Measurements from ENCODE around the gene NHSL2. TPM values are rescaled to one million over a fixed set of nuclear protein-coding genes. Genes with fewer than 3 reads are reported as not detected.

The NHSL2 gene
- total and polyA plus RNA-seq, 2 of the 13 experiments (the other 11 are each of a cell fraction or from before 2014, with no cell fraction given), result not detected

GRCh38 chrX:71949363-71949762, 38.7 kb downstream of the NHSL2 start (continued):
- TF ChIP-seq MXI1 (IDR thresholded peaks at IDR 0.05; ENCODE audit: borderline replicate concordance, low read depth, low read length) (no peak), BORCS8-MEF2B (CRISPR knock-in tag; IDR thresholded peaks at IDR 0.05) (no peak), HCFC1 (IDR thresholded peaks at IDR 0.05; ENCODE audit: low read depth, low read length) (no peak), ZBTB14 (CRISPR knock-in tag; IDR thresholded peaks at IDR 0.05) (no peak), ZNF251 (CRISPR knock-in tag; IDR thresholded peaks at IDR 0.05) (no peak), MEIS1 (CRISPR knock-in tag; IDR thresholded peaks at IDR 0.05; ENCODE audit: borderline replicate concordance) (no peak), AGO1 (IDR thresholded peaks at IDR 0.05; ENCODE audit: low read depth, low read length, poor library complexity, severe bottlenecking) (no peak), ZNF138 (CRISPR knock-in tag; IDR thresholded peaks at IDR 0.05; ENCODE audit: low read depth) (no peak), ZNF556 (CRISPR knock-in tag; IDR thresholded peaks at IDR 0.05; ENCODE audit: borderline replicate concordance) (no peak)
- TF ChIP-seq, protein P1, sequence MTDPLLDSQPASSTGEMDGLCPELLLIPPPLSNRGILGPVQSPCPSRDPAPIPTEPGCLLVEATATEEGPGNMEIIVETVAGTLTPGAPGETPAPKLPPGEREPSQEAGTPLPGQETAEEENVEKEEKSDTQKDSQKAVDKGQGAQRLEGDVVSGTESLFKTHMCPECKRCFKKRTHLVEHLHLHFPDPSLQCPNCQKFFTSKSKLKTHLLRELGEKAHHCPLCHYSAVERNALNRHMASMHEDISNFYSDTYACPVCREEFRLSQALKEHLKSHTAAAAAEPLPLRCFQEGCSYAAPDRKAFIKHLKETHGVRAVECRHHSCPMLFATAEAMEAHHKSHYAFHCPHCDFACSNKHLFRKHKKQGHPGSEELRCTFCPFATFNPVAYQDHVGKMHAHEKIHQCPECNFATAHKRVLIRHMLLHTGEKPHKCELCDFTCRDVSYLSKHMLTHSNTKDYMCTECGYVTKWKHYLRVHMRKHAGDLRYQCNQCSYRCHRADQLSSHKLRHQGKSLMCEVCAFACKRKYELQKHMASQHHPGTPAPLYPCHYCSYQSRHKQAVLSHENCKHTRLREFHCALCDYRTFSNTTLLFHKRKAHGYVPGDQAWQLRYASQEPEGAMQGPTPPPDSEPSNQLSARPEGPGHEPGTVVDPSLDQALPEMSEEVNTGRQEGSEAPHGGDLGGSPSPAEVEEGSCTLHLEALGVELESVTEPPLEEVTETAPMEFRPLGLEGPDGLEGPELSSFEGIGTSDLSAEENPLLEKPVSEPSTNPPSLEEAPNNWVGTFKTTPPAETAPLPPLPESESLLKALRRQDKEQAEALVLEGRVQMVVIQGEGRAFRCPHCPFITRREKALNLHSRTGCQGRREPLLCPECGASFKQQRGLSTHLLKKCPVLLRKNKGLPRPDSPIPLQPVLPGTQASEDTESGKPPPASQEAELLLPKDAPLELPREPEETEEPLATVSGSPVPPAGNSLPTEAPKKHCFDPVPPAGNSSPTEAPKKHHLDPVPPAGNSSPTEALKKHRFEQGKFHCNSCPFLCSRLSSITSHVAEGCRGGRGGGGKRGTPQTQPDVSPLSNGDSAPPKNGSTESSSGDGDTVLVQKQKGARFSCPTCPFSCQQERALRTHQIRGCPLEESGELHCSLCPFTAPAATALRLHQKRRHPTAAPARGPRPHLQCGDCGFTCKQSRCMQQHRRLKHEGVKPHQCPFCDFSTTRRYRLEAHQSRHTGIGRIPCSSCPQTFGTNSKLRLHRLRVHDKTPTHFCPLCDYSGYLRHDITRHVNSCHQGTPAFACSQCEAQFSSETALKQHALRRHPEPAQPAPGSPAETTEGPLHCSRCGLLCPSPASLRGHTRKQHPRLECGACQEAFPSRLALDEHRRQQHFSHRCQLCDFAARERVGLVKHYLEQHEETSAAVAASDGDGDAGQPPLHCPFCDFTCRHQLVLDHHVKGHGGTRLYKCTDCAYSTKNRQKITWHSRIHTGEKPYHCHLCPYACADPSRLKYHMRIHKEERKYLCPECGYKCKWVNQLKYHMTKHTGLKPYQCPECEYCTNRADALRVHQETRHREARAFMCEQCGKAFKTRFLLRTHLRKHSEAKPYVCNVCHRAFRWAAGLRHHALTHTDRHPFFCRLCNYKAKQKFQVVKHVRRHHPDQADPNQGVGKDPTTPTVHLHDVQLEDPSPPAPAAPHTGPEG (CRISPR knock-in tag; IDR thresholded peaks at IDR 0.05), result no peak

All from HepG2 (cell line).